Subcutaneous abdominal adipose tissue (tissue), 5 donors: ENCODE measurements around the gene RAPH1.

Source experiments
- H3K27ac ChIP-seq: one replicate; pipeline ENCODE4 v1.7.0; 2013; ENCODE audit warnings: low read depth, mild to moderate bottlenecking, inconsistent platforms, low read length, moderate library complexity
- H3K27me3 ChIP-seq, 5 donors: one replicate each; pipeline ENCODE4 v1.7.0; 2013; ENCODE audit warnings: low read length in 5 of 5, inconsistent platforms in 1 of 5; ENCODE audit not compliant: control insufficient read depth in 5 of 5, insufficient read depth in 4 of 5
- H3K36me3 ChIP-seq, 5 donors: one replicate each; pipeline ENCODE4 v1.7.0; 2013; ENCODE audit warnings: low read length in 5 of 5; ENCODE audit not compliant: control insufficient read depth in 5 of 5, insufficient read depth in 5 of 5
- H3K4me1 ChIP-seq, 5 donors: one replicate each; pipeline ENCODE4 v1.7.0; 2013; ENCODE audit warnings: low read length in 5 of 5, mild to moderate bottlenecking in 3 of 5, moderate library complexity in 1 of 5; ENCODE audit not compliant: control insufficient read depth in 5 of 5, insufficient read depth in 5 of 5
- H3K4me3 ChIP-seq, 5 donors: one replicate each; pipeline ENCODE4 v1.7.0; 2013; ENCODE audit warnings: low read length in 5 of 5, low read depth in 1 of 5
- H3K9ac ChIP-seq, 5 donors: one replicate each; pipeline ENCODE4 v1.7.0; 2013; ENCODE audit warnings: low read length in 5 of 5, mild to moderate bottlenecking in 4 of 5, moderate library complexity in 3 of 5
- H3K9me3 ChIP-seq, 5 donors: one replicate each; pipeline ENCODE4 v1.7.0; 2013; ENCODE audit warnings: low read length in 5 of 5; ENCODE audit not compliant: control insufficient read depth in 5 of 5
- donor health status: healthy.
- donor health status: healthy.
- donor health status: healthy.
- donor health status: healthy.
- donor health status: healthy.

RAPH1 gene, protein sequence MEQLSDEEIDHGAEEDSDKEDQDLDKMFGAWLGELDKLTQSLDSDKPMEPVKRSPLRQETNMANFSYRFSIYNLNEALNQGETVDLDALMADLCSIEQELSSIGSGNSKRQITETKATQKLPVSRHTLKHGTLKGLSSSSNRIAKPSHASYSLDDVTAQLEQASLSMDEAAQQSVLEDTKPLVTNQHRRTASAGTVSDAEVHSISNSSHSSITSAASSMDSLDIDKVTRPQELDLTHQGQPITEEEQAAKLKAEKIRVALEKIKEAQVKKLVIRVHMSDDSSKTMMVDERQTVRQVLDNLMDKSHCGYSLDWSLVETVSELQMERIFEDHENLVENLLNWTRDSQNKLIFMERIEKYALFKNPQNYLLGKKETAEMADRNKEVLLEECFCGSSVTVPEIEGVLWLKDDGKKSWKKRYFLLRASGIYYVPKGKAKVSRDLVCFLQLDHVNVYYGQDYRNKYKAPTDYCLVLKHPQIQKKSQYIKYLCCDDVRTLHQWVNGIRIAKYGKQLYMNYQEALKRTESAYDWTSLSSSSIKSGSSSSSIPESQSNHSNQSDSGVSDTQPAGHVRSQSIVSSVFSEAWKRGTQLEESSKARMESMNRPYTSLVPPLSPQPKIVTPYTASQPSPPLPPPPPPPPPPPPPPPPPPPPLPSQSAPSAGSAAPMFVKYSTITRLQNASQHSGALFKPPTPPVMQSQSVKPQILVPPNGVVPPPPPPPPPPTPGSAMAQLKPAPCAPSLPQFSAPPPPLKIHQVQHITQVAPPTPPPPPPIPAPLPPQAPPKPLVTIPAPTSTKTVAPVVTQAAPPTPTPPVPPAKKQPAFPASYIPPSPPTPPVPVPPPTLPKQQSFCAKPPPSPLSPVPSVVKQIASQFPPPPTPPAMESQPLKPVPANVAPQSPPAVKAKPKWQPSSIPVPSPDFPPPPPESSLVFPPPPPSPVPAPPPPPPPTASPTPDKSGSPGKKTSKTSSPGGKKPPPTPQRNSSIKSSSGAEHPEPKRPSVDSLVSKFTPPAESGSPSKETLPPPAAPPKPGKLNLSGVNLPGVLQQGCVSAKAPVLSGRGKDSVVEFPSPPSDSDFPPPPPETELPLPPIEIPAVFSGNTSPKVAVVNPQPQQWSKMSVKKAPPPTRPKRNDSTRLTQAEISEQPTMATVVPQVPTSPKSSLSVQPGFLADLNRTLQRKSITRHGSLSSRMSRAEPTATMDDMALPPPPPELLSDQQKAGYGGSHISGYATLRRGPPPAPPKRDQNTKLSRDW

DNA sequence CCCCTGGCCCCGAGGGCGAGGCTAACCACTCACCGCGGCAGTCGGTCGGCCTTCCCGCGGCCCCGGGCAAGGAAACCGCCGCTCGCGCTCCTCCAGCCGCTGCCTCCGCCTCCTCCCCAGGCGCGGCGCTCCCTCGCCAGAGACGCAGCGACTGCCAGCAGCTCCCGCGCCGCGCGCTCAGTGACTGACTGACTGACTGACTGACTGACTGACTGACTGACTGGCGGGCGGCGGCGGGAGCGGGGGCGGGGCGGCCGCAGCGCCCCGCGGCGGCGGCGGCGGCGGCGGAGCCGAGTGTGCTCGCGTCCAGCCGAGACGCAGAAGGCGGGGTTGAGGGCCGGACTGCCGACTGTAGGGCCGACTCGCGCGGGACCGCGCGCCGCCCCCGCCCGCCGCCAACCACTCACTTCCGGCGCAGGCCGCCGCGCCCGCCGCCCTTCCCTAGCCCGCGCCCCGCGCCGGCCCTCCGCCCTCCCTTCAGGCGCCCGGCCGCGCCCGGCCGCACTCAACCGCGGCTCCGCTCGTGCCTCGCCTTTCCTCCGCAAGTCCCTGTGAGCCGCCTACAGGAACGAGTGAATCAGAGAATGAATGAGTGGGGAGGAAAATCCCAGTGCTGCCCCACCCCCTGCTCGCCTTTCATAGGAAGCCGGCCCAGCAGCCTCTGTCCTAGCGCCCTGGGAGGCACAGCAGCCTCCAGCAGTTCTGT, at the start of gene RAPH1:
Gene RAPH1 (minus strand): TSS at position 224 of the 706 bp plus-strand sequence. CDS start 39,948 bp downstream, outside the sequence.
- no peaks in the 10 kb centered on the region for H3K9me3 ChIP-seq
- H3K36me3 ChIP-seq, result no peaks in the 10 kb centered on the region
- H3K4me3 ChIP-seq, result peak within 1 kb of the TSS; percentile 81 to 95 (median 83)
- peak within 1 kb of the TSS; percentile 91 for H3K27ac ChIP-seq
- no peaks in the 10 kb centered on the region for H3K27me3 ChIP-seq
- H3K9ac ChIP-seq, result peak within 1 kb of the TSS; percentile 52 to 94 (median 88)
- H3K4me1 ChIP-seq, result peaks cover 0 to 29% (median 20%) of the 10 kb centered on the region in 5 donors

- Histone ChIP-seq H3K27ac (no peak overlapping the region), H3K4me3 (no peak overlapping the region)
These were observed 49.7 kb upstream of the RAPH1 start for GRCh38 chr2:203584784-203585183.

GRCh38 chr2:203583701-203584100, 48.6 kb upstream of the RAPH1 start:
- Histone ChIP-seq H3K9ac (no peak overlapping the region), H3K4me1 (no peaks in the 10 kb centered on the region), H3K4me3 (no peak overlapping the region), H3K27ac (no peak overlapping the region), H3K9me3 (no peaks in the 10 kb centered on the region), H3K27me3 (no peaks in the 10 kb centered on the region), H3K36me3 (no peaks in the 10 kb centered on the region)

More at GRCh38 chr2:203584784-203585183, 49.7 kb upstream of the RAPH1 start:
- H3K9me3 ChIP-seq, result no peaks in the 10 kb centered on the region
- H3K27me3 ChIP-seq, result no peaks in the 10 kb centered on the region
- no peak overlapping the region for H3K9ac ChIP-seq
- H3K4me1 ChIP-seq, result no peaks in the 10 kb centered on the region
- H3K36me3 ChIP-seq, result no peaks in the 10 kb centered on the region

- H3K9me3 ChIP-seq, result no peaks in the 10 kb centered on the region
- H3K27ac ChIP-seq, result no peak overlapping the region
- no peaks in the 10 kb centered on the region for H3K4me1 ChIP-seq
- H3K9ac ChIP-seq, result no peak overlapping the region
- no peak overlapping the region for H3K4me3 ChIP-seq
- H3K36me3 ChIP-seq, result no peaks in the 10 kb centered on the region
- no peaks in the 10 kb centered on the region for H3K27me3 ChIP-seq
These were observed 48.1 kb upstream of the RAPH1 start for GRCh38 chr2:203583084-203583695.

DNA sequence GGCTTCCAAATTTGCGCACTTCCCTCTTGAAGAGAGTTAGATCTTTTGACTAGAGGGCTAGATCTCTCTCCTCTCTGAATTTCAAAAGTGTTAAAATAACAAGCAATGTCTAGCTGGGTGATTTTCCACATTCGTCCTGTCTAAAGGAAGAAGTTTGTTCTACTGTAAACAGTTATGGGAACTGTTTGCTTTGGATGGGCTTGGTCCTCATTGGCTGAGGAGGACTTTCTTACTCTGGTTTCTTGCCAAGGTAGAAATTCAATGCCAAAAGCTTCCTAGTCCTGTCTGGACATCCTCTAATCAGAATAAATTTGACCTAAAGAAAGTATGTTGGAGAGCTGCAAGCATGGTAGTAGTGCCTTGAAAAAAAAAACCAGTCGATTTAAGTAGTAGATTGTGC, 47.4 kb upstream of the RAPH1 start:
- H3K4me3 ChIP-seq, result no peak overlapping the region
- no peaks in the 10 kb centered on the region for H3K4me1 ChIP-seq
- no peak overlapping the region for H3K9ac ChIP-seq
- H3K36me3 ChIP-seq, result no peaks in the 10 kb centered on the region
- no peaks in the 10 kb centered on the region for H3K27me3 ChIP-seq
- H3K9me3 ChIP-seq, result no peaks in the 10 kb centered on the region
- H3K27ac ChIP-seq, result no peak overlapping the region

DNA sequence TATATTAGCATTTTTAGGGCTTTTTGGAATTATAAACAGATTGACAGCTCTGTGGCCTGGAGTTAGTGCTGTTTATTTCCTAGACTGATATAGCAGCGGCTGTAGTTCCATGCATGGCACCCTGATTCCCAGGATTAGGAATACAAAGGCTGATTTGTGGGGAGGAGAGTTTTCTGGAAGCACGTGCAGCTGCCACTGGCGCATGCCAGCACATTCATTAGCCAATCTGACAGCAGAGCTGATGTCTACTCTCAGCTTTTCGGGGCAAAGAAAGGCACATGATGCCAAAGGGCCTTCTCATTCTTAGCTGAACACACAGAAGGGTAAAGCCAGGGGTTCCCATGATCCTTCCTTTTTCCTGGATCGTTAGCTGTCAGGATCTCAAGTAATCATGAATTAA, 45.7 kb upstream of the RAPH1 start:
- H3K4me3 ChIP-seq, result no peak overlapping the region
- H3K36me3 ChIP-seq, result no peaks in the 10 kb centered on the region
- H3K27me3 ChIP-seq, result no peaks in the 10 kb centered on the region
- H3K27ac ChIP-seq, result no peak overlapping the region
- H3K9ac ChIP-seq, result no peak overlapping the region
- H3K9me3 ChIP-seq, result no peaks in the 10 kb centered on the region
- no peaks in the 10 kb centered on the region for H3K4me1 ChIP-seq

GRCh38 chr2:203579730-203580129, 44.6 kb upstream of the RAPH1 start:
- H3K4me1 ChIP-seq, result no peaks in the 10 kb centered on the region
- no peaks in the 10 kb centered on the region for H3K36me3 ChIP-seq
- H3K27ac ChIP-seq, result no peak overlapping the region
- no peak overlapping the region for H3K9ac ChIP-seq
- H3K9me3 ChIP-seq, result no peaks in the 10 kb centered on the region
- no peak overlapping the region for H3K4me3 ChIP-seq
- H3K27me3 ChIP-seq, result no peaks in the 10 kb centered on the region

DNA sequence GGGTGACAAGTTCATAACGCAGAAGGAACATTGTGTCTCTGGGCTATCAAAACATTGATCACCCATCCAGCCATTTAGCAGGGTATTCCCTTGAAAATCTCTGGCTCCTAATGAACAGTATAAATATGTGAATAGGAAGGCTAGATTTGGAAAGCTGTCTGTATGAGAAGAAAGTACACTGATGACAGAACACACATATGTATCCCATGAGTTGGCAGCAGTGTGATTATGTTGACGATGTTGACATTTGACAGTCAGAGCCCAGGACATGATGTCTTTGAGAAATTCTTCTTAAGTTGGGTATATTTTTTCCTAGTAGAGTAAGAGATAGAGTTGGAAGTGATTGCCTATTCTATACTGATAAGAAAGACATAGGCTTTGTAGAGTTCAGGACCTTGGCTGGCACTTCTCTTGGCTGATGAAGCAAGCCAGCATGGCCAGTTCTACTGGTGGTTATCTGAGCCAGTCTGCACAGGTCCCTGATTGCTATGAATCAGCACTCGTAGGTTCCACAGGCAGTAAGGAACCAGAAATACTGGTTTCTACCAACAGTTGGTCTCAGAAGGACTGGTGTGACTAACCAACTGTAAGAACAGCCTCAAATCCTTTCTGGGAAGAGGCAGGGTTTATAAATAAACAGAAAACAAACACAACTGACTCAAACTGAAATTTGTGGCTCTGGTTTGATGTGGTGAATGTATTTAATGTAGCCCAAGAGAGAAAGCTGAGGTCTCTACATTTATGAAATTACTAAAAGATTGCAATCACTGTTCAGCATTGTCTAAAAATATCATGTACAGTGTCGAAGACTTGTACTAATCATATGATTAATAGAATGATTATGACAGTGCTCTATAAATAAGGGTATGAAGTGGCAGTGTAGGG, 43.9 kb upstream of the RAPH1 start:
- H3K27me3 ChIP-seq, result no peaks in the 10 kb centered on the region
- H3K4me3 ChIP-seq, result no peak overlapping the region
- no peak overlapping the region for H3K27ac ChIP-seq
- no peaks in the 10 kb centered on the region for H3K9me3 ChIP-seq
- no peaks in the 10 kb centered on the region for H3K4me1 ChIP-seq
- H3K36me3 ChIP-seq, result no peaks in the 10 kb centered on the region
- H3K9ac ChIP-seq, result no peak overlapping the region
